ENCODE results near the gene PPP2R3B.

PPP2R3B gene

GRCh38 chrX:291411-291901, 95.3 kb downstream of the PPP2R3B start:
- DNase-seq: no peak

- DNase-seq: no peak
These were observed 96.1 kb downstream of the PPP2R3B start for GRCh38 chrX:290476-291166.

- DNase-seq: no peak
These were observed 98.1 kb downstream of the PPP2R3B start for GRCh38 chrX:288561-288991.

GRCh38 chrX:287670-288069, 99.0 kb downstream of the PPP2R3B start:
- DNase-seq: no peak

- no peak for DNase-seq
These were observed 101.5 kb downstream of the PPP2R3B start for GRCh38 chrX:285076-285677.
